Stimulated activated CD4-positive, alpha-beta T cell treated with anti-CD3 and anti-CD28 coated beads, Interleukin-12 subunit alpha, Interleukin-12 subunit beta, amount 100 ng/mL, for 48 hours (primary cell): ENCODE data around the gene MPRIP.

Source experiments
- DNase-seq, 3 donors: peaks; one replicate each; pipeline ENCODE4 v3.0.0-alpha.2; 2020; ENCODE audit warnings: low read depth in 2 of 3, low spot score in 1 of 3

The MPRIP gene

GRCh38 chr17:17107281-17107680, 65.0 kb downstream of the MPRIP start:
- DNase-seq, result no peak

- DNase-seq, result no peak
These were observed 65.7 kb downstream of the MPRIP start for GRCh38 chr17:17107891-17108431.

DNA sequence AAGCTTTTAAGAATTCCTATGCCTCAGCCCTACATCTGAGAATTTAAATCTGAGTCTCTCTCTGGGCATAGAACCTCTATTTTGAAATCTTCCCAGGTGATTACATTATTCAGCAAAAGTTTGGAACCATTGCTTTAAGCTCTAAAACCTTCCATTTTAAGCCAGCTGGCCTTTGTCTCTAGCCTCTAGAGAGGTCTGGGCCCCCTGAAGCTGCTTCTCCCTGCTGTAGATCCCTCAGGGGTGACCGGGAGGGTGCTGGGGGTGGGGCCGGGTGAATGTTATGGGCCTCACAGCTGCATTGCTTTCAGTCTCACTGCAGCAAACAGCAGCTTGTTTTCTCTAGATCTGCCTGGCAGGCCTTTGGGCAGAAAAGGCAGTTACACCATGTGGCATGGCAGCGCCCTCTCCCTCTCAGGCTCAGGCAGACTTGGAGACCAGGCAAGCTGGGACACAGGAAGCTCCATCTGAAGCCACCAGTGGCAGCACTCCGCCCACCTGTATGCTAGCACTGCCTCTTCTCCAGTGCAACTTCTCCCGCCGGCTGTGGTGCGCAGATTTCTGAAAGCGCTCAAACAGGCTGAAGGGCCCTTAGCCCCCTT, 66.3 kb downstream of the MPRIP start:
- no peak for DNase-seq

GRCh38 chr17:17109256-17109655, 67.0 kb downstream of the MPRIP start:
- no peak for DNase-seq

DNA sequence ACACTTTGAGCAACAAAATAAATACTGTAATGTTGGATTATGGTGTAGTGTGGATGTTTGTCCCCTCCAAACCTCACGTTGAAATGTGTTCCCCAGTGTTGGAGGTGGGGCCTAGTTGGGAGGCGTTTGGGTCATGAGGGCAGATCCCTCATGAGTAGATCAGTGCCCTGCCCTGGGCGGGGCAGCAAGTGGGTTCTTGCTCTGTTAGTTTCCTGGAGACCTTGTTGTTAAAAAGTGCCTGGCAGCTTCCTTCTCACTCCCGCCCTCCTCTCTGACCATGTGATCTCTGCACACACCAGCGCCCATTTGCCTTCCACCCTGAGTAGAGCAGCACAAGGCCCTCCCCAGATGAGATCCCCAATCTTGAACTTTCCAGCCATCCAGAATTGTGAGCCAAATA, 67.7 kb downstream of the MPRIP start:
- no peak for DNase-seq

DNA sequence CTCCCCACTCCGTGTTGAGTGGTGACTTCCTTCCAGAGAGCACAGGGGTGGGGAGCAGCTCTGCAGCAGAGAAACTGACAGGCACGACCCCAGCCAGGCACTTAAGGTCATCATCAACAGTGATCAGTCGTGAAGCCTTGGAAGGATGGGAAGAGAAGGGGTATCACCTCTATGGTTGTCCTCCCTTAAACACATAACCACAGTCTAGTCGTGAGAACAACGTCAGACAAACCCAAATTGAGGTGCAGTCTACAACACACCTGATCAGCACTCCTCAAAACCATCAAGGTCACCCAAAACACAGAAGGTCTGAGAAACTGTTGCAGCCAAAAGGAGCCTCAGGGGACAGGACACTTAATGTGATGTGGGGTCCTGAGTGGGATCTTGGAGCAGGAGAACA, 68.3 kb downstream of the MPRIP start:
- DNase-seq, result no peak

GRCh38 chr17:17111401-17112393, 69.4 kb downstream of the MPRIP start:
- no peak for DNase-seq

- DNase-seq, result no peak
These were observed 70.5 kb downstream of the MPRIP start for GRCh38 chr17:17112628-17113200.

DNA sequence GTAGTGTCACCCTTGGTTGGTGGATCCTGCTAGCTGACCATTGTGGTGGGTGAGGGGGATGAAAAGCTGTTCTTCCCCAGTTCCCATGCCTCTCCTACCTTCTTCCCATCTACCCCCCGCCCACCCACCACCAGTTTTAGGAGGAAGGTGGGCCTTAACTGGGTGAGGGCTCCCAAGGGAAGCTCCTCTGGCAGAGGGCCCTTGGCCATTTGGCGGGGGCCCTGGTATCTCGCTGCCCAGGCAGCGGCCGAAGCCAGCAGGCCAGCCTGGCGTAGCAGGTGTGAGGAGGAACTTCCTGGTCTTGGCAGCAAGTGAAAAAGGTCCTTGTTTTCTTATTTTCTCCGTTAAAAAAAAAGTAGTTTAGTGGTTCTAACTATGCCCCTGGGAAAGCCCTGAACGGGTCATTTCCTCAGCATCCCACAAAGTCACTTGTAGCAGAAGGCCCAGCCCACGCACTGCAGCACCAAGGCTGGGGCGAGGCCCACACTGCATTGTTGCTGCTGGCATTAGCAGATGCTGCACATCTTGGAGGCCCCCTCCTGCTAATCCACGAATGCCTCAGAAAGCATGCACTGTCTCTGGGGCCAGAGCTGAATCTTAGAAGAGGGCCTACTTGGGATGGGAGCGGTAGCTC, 72.5 kb downstream of the MPRIP start:
- DNase-seq, result peak in 1 of 3 donors; percentile 19

GRCh38 chr17:17115620-17116019, 73.4 kb downstream of the MPRIP start:
- no peak for DNase-seq

DNA sequence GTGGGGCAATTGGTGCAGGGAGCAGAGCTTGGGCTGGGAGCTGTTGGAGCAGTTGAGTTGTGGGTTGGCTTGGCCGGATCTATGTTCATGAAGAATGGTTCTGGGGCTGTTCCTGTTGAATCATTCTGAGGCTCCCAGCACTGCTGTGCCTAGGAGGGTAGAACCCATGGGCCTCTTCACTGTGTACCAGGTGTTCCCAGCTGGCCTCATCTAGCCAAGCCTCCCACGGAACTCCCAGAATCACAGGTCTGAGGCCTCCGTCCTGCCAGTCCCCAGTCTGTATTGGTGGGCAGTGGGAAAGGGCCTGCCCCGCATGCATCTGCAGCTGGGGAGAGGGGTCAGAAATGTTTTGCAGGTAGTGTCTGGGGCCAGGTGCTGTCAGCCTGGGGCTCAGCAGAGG, 74.1 kb downstream of the MPRIP start:
- no peak for DNase-seq

GRCh38 chr17:17117923-17118322, 75.7 kb downstream of the MPRIP start:
- DNase-seq, result no peak

- DNase-seq, result no peak
These were observed 76.1 kb downstream of the MPRIP start for GRCh38 chr17:17118399-17118798.

GRCh38 chr17:17119106-17119505, 76.8 kb downstream of the MPRIP start:
- no peak for DNase-seq

GRCh38 chr17:17119533-17119932, 77.3 kb downstream of the MPRIP start:
- peak; percentile 41 to 60 (median 49) for DNase-seq

DNA sequence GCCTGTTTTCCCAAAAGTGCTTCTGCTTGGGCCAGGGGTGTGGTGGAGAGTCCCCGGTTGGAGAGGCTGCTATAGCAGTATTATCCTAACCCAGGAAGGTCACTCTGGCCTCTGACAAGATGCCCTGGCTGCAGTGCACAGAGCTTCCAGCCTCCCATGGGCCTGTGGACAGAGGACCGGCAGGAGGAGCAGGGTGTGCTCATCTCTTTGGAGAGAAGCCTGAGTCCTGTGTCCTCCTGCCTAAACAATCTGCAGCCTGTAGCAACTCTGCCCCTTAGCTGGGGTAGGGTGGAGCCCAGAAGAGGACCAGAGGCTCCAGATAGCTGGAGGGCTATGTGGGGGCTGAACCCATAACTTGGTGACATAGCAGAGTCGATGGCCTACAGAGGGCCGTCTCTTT, 78.0 kb downstream of the MPRIP start:
- DNase-seq, result no peak

GRCh38 chr17:17120701-17121100, 78.4 kb downstream of the MPRIP start:
- no peak for DNase-seq

DNA sequence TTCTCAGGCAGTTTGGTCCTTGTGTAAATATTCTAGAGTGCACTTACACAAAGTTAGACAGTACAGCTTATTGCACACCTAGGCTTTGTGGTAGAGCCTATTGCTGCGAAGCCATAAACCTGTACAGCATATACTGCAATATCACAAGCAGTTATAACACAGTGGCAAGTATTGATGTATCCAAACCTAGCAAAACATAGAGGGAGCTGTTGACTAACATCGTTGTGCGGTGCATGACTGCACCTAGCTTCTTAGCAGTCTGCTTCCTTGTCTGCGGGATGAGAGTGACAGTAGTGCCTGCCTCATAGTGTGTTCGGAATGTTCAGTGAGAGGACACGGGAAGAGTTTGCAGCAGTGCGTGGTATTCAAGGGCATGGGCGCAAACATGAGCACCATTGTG, 78.9 kb downstream of the MPRIP start:
- DNase-seq, result no peak

- no peak for DNase-seq
These were observed 80.7 kb downstream of the MPRIP start for GRCh38 chr17:17122781-17123483.

DNA sequence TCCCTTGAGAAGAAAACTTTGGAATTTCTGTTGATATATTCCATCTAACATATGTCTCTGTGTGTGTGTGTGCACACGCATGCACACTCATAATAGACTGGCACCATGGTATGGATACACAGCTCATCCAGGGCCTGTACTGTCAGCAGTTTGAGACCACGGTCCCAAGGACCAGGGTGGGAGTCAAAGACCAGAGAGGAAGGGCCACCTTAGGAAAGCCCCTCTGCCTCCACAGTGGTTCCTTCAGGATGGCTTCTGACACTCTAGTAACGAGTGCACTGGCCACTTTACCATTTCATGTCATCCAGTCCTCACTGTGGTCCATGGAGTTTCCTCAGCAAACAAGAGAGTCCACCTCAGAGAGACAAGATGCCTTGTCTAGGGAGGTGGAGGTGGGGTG, 82.1 kb downstream of the MPRIP start:
- no peak for DNase-seq
